GM12891 (cell line): Measurements from ENCODE around the gene RGS19.

ENCODE experiments used
- PAX5 ChIP-seq: IDR thresholded peaks from 2 replicates; pipeline ENCODE4 v1.6.1; 2011; ENCODE audit warnings: low read length, moderate library complexity, mild to moderate bottlenecking; ENCODE audit not compliant: insufficient read depth, severe bottlenecking
- POLR2A ChIP-seq: IDR thresholded peaks from 2 replicates; pipeline ENCODE4 v1.6.1; 2011; ENCODE audit warnings: low read depth, low read length, control low read depth
- POLR2AphosphoS5 ChIP-seq: IDR thresholded peaks from 2 replicates; pipeline ENCODE4 v1.6.1; 2011; ENCODE audit warnings: low read depth, low read length, control low read depth
- POU2F2 ChIP-seq: IDR thresholded peaks from 2 replicates; pipeline ENCODE4 v1.6.1; 2011; ENCODE audit warnings: low read depth, mild to moderate bottlenecking, control low read depth, low read length, moderate library complexity
- SPI1 ChIP-seq: IDR thresholded peaks from 2 replicates; pipeline ENCODE4 v1.6.1; 2011; ENCODE audit warnings: low read depth, low read length, control low read depth
- TAF1 ChIP-seq: IDR thresholded peaks from 2 replicates; pipeline ENCODE4 v1.6.1; 2011; ENCODE audit warnings: low read depth, low read length, control low read depth

GRCh38 chr20:64031822-64032314, 47.5 kb downstream of the RGS19 start:
- TF ChIP-seq POLR2A = no peak; the same call in none of the 2 replicates
- no peak for TF ChIP-seq POLR2AphosphoS5
- no peak for TF ChIP-seq TAF1
- TF ChIP-seq POU2F2 = peak; percentile 47; the same call in 1 of the 2 replicates
- no peak for TF ChIP-seq PAX5
- TF ChIP-seq SPI1 = no peak
